Activated CD4-positive, alpha-beta memory T cell treated with anti-CD3 and anti-CD28 coated beads for 36 hours (primary cell): ENCODE data around the gene PLD3. TPM values are rescaled to one million over a fixed set of nuclear protein-coding genes. Genes with fewer than 3 reads are reported as not detected.
A peak's percentile ranks its signal among the peaks of the same experiment; 100 is the strongest.

Experiments
- CTCF ChIA-PET: fragments of 350-600 bp; sonication (Branson Sonifier 250); formaldehyde crosslinking; loops from one replicate; lab custom pipeline; 2021; ENCODE audit warnings: antibody characterized with exemption, inconsistent platforms; lab: Charles Lee
- POLR2A ChIA-PET: fragments of 350-600 bp; sonication (Branson Sonifier 250); formaldehyde crosslinking; loops from one replicate; lab custom pipeline; 2021; ENCODE audit warnings: antibody characterized with exemption; lab: Charles Lee
- DNase-seq: peaks from one replicate; pipeline ENCODE4 v3.0.0-alpha.2; 2020
- H3K27ac Mint-ChIP-seq: one replicate; pipeline ENCODE4 v1.8.0; 2021; ENCODE audit warnings: mixed read lengths
- H3K27me3 Mint-ChIP-seq: one replicate; pipeline ENCODE4 v1.8.0; 2021; ENCODE audit warnings: mixed read lengths
- H3K36me3 Mint-ChIP-seq: one replicate; pipeline ENCODE4 v1.8.0; 2021; ENCODE audit warnings: mixed read lengths
- H3K4me1 Mint-ChIP-seq: one replicate; pipeline ENCODE4 v1.8.0; 2021; ENCODE audit warnings: low read depth, mixed read lengths
- H3K4me3 Mint-ChIP-seq: one replicate; pipeline ENCODE4 v1.8.0; 2021; ENCODE audit warnings: mild to moderate bottlenecking, mixed read lengths
- H3K9me3 Mint-ChIP-seq: one replicate; pipeline ENCODE4 v1.8.0; 2021; ENCODE audit warnings: mixed read lengths
- intact Hi-C: fragments of 100-400 bp; cut with micrococcal nuclease; formaldehyde crosslinking; loops from one replicate; pipeline ENCODE4 v1.15.1; 2023
- total RNA-seq, 2 experiments: library from RNA; stranded (reverse); gene quantifications; one replicate each; pipeline ENCODE4 v1.2.3, GENCODE V29; 2021

The PLD3 gene, protein sequence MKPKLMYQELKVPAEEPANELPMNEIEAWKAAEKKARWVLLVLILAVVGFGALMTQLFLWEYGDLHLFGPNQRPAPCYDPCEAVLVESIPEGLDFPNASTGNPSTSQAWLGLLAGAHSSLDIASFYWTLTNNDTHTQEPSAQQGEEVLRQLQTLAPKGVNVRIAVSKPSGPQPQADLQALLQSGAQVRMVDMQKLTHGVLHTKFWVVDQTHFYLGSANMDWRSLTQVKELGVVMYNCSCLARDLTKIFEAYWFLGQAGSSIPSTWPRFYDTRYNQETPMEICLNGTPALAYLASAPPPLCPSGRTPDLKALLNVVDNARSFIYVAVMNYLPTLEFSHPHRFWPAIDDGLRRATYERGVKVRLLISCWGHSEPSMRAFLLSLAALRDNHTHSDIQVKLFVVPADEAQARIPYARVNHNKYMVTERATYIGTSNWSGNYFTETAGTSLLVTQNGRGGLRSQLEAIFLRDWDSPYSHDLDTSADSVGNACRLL
- 10 to 100 TPM; 70.9 to 73.4 TPM for total RNA-seq

- CTCF ChIA-PET, result interaction anchor here (0.7 to 1.3 kb wide), 4 partner anchors 43 to 1101 kb away, joined by 3 to 7 read pairs (median 4); no protein-coding TSS in a partner anchor
- H3K4me1 Mint-ChIP-seq, result peaks cover 26% of the 10 kb centered on the region
- peaks cover 2% of the 10 kb centered on the region for H3K36me3 Mint-ChIP-seq
- peak; percentile 99 for DNase-seq
- POLR2A ChIA-PET, result interaction anchor here (0.7 to 1.0 kb wide), 6 partner anchors 72 to 257 kb away, joined by 3 to 4 read pairs (median 3); no protein-coding TSS in a partner anchor
- intact Hi-C loops, result loop anchor here (1.0 to 5.0 kb wide), 6 partner anchors 63 to 1014 kb away; partner anchors contain the start of genes AKT2, B9D2, SERTAD1 and SHKBP1
- H3K27me3 Mint-ChIP-seq, result no peaks in the 10 kb centered on the region
- H3K4me3 Mint-ChIP-seq, result peak within 1 kb of the TSS; percentile 83
- H3K27ac Mint-ChIP-seq, result peak within 1 kb of the TSS; percentile 61
- no peaks in the 10 kb centered on the region for H3K9me3 Mint-ChIP-seq
Measured at GRCh38 chr19:40348125-40348913, at the start of gene PLD3, which contains the start of gene C19orf47. Gene PLD3, plus strand, starts transcription at chr19:40348695. Its CDS starts 17,789 bp downstream, at chr19:40366484. Gene C19orf47, minus strand, starts transcription at chr19:40348397. Its CDS starts 6,540 bp downstream, at chr19:40341857.

DNA sequence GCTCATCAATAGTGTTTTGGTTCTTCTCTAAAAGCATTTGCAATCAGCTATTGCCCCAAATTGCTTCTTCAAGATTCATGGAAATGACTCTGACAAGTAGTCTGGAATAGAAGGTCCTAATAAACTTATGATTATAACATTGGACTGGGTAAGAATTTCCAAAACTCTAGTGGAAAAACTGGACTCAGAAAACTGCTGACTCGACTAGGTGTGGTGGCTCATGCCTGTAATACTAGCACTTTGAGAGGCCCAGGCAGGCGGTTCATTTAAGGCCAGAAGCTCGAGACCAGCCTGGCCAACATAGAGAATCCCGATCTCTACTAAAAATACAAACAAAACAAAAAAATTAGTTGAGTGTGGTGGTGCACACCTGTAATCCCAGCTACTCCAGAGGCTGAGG lies 47.8 kb upstream of the PLD3 start:
- POLR2A ChIA-PET, result no interaction called here

DNA sequence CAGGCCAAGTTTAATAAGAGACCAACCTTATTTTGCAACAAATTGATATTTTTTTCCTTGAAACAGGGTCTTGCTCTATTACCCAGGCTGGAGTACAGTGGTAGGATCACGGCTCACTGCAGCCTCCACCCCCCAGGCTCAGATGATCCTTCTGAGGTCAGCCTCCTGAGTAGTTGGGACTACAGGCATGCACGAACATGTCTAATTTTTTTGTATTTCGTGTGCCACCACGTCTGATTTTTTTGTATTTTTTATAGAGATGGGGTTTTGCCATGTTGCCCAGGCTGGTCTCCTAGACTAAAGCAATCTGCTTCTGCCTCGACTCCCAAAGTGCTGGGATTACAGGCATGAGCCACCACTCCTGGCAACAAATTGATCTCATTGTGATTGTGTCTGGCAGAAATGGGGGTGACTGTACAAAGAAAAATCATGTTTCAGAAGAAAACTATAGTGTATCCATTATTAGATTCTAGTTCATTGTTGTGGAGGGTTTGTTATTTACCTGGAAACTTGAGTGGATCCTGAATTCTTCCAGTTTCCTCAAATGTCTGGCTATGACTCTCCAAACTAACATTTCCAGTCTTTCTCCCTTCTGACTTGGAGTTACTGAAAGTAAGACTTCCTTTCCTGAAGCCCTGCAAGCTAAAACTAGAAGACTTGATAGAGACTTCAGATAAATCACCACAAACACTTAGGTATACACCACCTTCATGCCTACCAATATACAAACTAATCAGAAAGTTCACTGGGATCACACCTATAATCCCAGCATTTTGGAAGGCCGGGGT lies 46.1 kb upstream of the PLD3 start:
- Mint-ChIP-seq H3K4me1 (no peaks in the 10 kb centered on the region), H3K27ac (no peak overlapping the region), H3K4me3 (no peak overlapping the region), H3K9me3 (no peaks in the 10 kb centered on the region), H3K27me3 (no peaks in the 10 kb centered on the region), H3K36me3 (no peaks in the 10 kb centered on the region)
- CTCF ChIA-PET, result interaction anchor here (0.6 kb wide), 1 partner anchor 807 kb away, joined by 6 read pairs; no protein-coding TSS in a partner anchor
- intact Hi-C loops, result loop anchor here (10.0 kb wide), 1 partner anchor 222 kb away; no protein-coding TSS in a partner anchor
- POLR2A ChIA-PET, result no interaction called here
- DNase-seq, result no peak

More for the DNA sequence above, 47.8 kb upstream of the PLD3 start:
- Mint-ChIP-seq H3K36me3 (no peaks in the 10 kb centered on the region), H3K27ac (no peak overlapping the region), H3K9me3 (no peaks in the 10 kb centered on the region), H3K27me3 (no peaks in the 10 kb centered on the region), H3K4me1 (no peaks in the 10 kb centered on the region), H3K4me3 (no peak overlapping the region)
- CTCF ChIA-PET, result interaction anchor here (0.7 to 1.4 kb wide), 2 partner anchors 159 to 164 kb away, joined by 3 to 4 read pairs; no protein-coding TSS in a partner anchor
- intact Hi-C loops, result loop anchor here (10.0 kb wide), 1 partner anchor 224 kb away; no protein-coding TSS in a partner anchor
- no peak for DNase-seq

- no peaks in the 10 kb centered on the region for H3K9me3 Mint-ChIP-seq
- H3K27me3 Mint-ChIP-seq, result no peaks in the 10 kb centered on the region
- intact Hi-C loops, result loop anchor here (2.0 to 10.0 kb wide), 2 partner anchors 221 to 295 kb away; no protein-coding TSS in a partner anchor
- H3K4me1 Mint-ChIP-seq, result no peaks in the 10 kb centered on the region
- H3K36me3 Mint-ChIP-seq, result no peaks in the 10 kb centered on the region
- CTCF ChIA-PET, result interaction anchor here (0.7 to 2.2 kb wide), 4 partner anchors 13 to 237 kb away, joined by 3 to 18 read pairs (median 6); partner anchors contain the start of genes C19orf47 and PLD3
- DNase-seq, result no peak
- H3K4me3 Mint-ChIP-seq, result no peak overlapping the region
- POLR2A ChIA-PET, result no interaction called here
- no peak overlapping the region for H3K27ac Mint-ChIP-seq
Measured at GRCh38 chr19:40303765-40304164, 44.7 kb upstream of the PLD3 start.

DNA sequence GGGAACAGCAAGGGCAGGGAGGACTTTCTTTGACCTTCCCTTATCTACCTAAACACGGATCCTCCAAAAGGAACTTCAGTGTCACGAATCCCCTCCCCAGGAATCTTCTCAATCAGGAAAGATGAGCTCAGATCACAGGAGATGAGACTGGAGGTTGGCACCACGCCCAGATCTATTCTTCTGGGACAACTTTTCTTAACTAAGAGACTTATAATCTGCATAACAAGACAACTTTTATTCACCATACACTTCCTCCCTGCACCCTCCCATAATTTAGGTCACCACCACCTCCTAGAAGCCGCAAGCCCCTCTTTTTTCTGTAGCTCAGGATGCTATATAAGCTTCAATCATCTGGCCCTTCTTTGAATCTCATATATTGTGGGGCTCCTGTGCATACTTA lies 44.2 kb upstream of the PLD3 start:
- Mint-ChIP-seq H3K9me3 (no peaks in the 10 kb centered on the region), H3K4me1 (no peaks in the 10 kb centered on the region), H3K27ac (no peak overlapping the region), H3K4me3 (no peak overlapping the region), H3K36me3 (no peaks in the 10 kb centered on the region), H3K27me3 (no peaks in the 10 kb centered on the region)
- POLR2A ChIA-PET, result no interaction called here
- CTCF ChIA-PET, result interaction anchor here (0.6 to 2.2 kb wide), 14 partner anchors 10 to 237 kb away, joined by 3 to 18 read pairs (median 6); partner anchors contain the start of genes C19orf47 and PLD3
- DNase-seq, result no peak
- intact Hi-C loops, result loop anchor here (2.0 to 10.0 kb wide), 2 partner anchors 220 to 294 kb away; no protein-coding TSS in a partner anchor

DNA sequence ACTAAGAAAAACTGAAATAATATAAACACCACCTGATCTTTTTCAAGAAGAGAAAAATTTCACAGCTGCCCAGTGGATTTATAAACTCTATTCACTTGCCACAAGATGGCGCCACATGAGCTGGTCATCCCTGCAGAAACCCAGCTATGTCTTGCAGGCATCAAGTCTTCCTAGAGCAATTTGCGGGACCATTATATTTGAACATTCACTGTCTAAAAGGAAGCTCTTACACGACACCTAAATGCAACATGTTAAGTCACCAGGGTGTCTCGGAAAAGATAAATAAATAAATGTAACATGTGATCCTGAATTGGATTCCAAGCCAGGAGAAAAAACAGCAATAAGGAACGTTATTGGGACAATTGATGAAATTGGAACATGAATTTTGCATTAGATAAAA lies 43.1 kb upstream of the PLD3 start:
- no peaks in the 10 kb centered on the region for H3K4me1 Mint-ChIP-seq
- ChIA-PET CTCF (interaction anchor here (0.6 to 2.2 kb wide), 48 partner anchors 9 to 1225 kb away, joined by 3 to 28 read pairs (median 4); partner anchors contain the start of genes BLVRB, C19orf47, LTBP4 and PLD3), POLR2A (no interaction called here)
- H3K4me3 Mint-ChIP-seq, result no peak overlapping the region
- H3K27me3 Mint-ChIP-seq, result no peaks in the 10 kb centered on the region
- H3K9me3 Mint-ChIP-seq, result no peaks in the 10 kb centered on the region
- intact Hi-C loops, result loop anchor here (2.0 to 10.0 kb wide), 2 partner anchors 219 to 293 kb away; no protein-coding TSS in a partner anchor
- DNase-seq, result peak; percentile 81
- no peak overlapping the region for H3K27ac Mint-ChIP-seq
- no peaks in the 10 kb centered on the region for H3K36me3 Mint-ChIP-seq

- no peaks in the 10 kb centered on the region for H3K36me3 Mint-ChIP-seq
- POLR2A ChIA-PET, result no interaction called here
- no peaks in the 10 kb centered on the region for H3K9me3 Mint-ChIP-seq
- CTCF ChIA-PET, result no interaction called here
- DNase-seq, result no peak
- H3K4me1 Mint-ChIP-seq, result no peaks in the 10 kb centered on the region
- intact Hi-C loops, result loop anchor here (10.0 kb wide), 1 partner anchor 215 kb away; no protein-coding TSS in a partner anchor
- no peak overlapping the region for H3K4me3 Mint-ChIP-seq
- no peaks in the 10 kb centered on the region for H3K27me3 Mint-ChIP-seq
- H3K27ac Mint-ChIP-seq, result no peak overlapping the region
Measured at GRCh38 chr19:40309666-40310065, 38.8 kb upstream of the PLD3 start.

DNA sequence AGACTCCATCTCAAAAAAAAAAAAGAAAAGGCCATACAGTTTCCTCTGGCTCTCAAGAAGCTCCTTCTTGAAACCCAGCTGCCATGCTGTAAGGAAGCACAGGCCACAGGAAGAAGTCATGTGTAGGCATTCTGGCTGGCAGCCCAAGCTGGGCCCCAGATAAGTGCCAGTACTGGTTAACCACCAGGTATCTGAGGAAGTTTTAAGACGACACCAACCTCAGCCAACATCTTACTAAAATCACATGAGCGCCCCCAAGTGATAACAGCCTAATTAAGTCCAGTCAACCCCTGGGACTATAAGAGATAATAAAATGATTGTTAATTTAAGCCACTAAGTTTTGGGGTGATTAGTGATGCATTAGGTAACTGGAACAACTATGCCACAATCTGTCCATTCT lies 36.0 kb upstream of the PLD3 start:
- H3K9me3 Mint-ChIP-seq, result no peaks in the 10 kb centered on the region
- H3K4me3 Mint-ChIP-seq, result no peak overlapping the region
- no peak overlapping the region for H3K27ac Mint-ChIP-seq
- no peaks in the 10 kb centered on the region for H3K4me1 Mint-ChIP-seq
- no peaks in the 10 kb centered on the region for H3K27me3 Mint-ChIP-seq
- no peak for DNase-seq
- intact Hi-C loops, result no loop called here
- POLR2A ChIA-PET, result no interaction called here
- peaks cover 2% of the 10 kb centered on the region for H3K36me3 Mint-ChIP-seq
- CTCF ChIA-PET, result no interaction called here

DNA sequence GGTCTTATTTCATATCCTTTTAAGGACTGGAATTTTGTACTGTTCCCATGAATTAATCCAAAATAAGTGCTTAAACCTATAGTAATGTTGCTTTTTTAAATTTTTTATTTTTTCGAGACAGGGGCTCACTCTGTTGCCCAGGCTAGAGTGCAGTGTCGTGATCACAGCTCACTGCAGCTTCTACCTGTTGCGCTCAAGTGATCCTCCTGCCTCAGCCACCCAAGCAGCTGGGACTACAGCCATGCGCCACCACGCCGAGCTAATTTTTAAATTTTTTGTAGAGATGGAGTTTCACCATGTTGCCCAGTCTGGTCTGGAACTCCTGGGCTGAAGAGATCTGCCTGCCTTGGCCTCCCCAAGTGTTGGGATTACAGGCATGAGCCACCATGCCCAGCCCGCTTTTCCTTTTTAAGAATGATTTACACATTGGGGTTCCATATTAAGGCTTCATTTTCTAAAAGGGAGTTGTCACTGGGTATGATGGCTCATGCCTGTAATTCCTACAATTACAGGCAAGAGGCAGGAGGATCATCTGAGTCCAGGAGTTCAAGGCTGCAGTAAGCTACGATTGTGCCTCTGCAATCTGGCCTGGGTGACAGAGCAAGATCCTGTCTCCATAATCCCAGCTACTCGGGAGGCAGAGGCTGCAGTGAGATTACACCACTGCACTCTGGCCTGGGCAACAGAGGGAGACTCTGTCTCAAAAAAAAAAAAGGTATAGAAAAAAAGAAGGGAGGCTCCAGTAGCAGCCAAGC lies 35.1 kb upstream of the PLD3 start:
- POLR2A ChIA-PET, result no interaction called here
- CTCF ChIA-PET, result no interaction called here

DNA sequence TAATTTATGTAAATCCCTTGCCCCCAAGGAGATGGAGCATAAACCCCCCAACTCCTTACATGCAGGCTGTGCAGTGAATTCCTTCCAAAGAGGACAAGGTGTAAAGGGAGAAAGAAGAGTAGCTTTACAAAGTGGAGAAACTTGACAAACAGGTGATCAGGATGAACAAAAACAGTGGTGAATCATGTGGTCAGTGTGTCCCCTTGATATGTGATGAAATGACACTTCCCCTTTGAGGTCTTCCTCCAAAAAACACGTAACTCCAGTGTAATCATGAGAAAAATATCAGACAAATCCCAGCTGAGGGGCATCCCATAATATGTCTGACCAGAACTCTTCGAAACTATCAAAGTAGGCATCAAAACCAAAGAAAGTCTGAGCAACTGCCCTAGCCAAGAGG lies 33.8 kb upstream of the PLD3 start:
- intact Hi-C loops, result no loop called here
- POLR2A ChIA-PET, result no interaction called here
- H3K27ac Mint-ChIP-seq, result no peak overlapping the region
- no peak overlapping the region for H3K4me3 Mint-ChIP-seq
- H3K36me3 Mint-ChIP-seq, result peaks cover 2% of the 10 kb centered on the region
- no peak for DNase-seq
- no peaks in the 10 kb centered on the region for H3K9me3 Mint-ChIP-seq
- no peaks in the 10 kb centered on the region for H3K27me3 Mint-ChIP-seq
- no peaks in the 10 kb centered on the region for H3K4me1 Mint-ChIP-seq
- CTCF ChIA-PET, result interaction anchor here (0.6 to 0.7 kb wide), 2 partner anchors 9 to 11 kb away, joined by 3 to 4 read pairs; no protein-coding TSS in a partner anchor

More for the DNA sequence above, 35.1 kb upstream of the PLD3 start:
- no peak overlapping the region for H3K4me3 Mint-ChIP-seq
- H3K4me1 Mint-ChIP-seq, result no peaks in the 10 kb centered on the region
- DNase-seq, result no peak
- H3K9me3 Mint-ChIP-seq, result no peaks in the 10 kb centered on the region
- no peak overlapping the region for H3K27ac Mint-ChIP-seq
- intact Hi-C loops, result no loop called here
- H3K27me3 Mint-ChIP-seq, result no peaks in the 10 kb centered on the region
- H3K36me3 Mint-ChIP-seq, result peaks cover 2% of the 10 kb centered on the region
